WERI-Rb-1 (cell line): Measurements from ENCODE around the gene PARP1.
"Not testable (repeated sequence)": the region's sequence is repeated elsewhere in the genome, so short reads cannot be mapped to it uniquely, and the experiment has no call there.

Source experiments
- DNase-seq: peaks from one replicate; pipeline ENCODE4 v3.0.0-alpha.2; 2020
- H3K27ac ChIP-seq: fragments of 250-450 bp; sonication (Bioruptor Pico); 2 replicates; pipeline ENCODE4 v1.5.1; 2020; ENCODE audit warnings: mild to moderate bottlenecking, moderate library complexity
- H3K27me3 ChIP-seq: fragments of 250-450 bp; sonication (Bioruptor Pico); 2 replicates; pipeline ENCODE4 v1.5.1; 2021; ENCODE audit warnings: mild to moderate bottlenecking, low read depth, moderate library complexity; ENCODE audit not compliant: insufficient read depth, severe bottlenecking
- H3K36me3 ChIP-seq: fragments of 250-450 bp; sonication (Bioruptor Pico); 2 replicates; pipeline ENCODE4 v1.5.1; 2020; ENCODE audit warnings: mild to moderate bottlenecking, moderate library complexity
- H3K4me3 ChIP-seq: 2 replicates; pipeline ENCODE4 v1.5.1; 2011; ENCODE audit warnings: low read depth, mild to moderate bottlenecking, control low read depth, low read length
- H3K9me3 ChIP-seq: fragments of 250-450 bp; sonication (Bioruptor Pico); 2 replicates; pipeline ENCODE4 v1.5.1; 2021; ENCODE audit warnings: mild to moderate bottlenecking, moderate library complexity; ENCODE audit not compliant: severe bottlenecking
- TF ChIP-seq, protein P1 (sequence below): IDR thresholded peaks from 2 replicates; pipeline ENCODE4 v1.5.1; 2011; ENCODE audit warnings: low read depth, mild to moderate bottlenecking, control low read depth, inconsistent platforms, low read length

The PARP1 gene

GRCh38 chr1:226433341-226433720 lies 25.4 kb upstream of the PARP1 start:
- no peak for DNase-seq
- Histone ChIP-seq H3K9me3 (no peaks in the 10 kb centered on the region), H3K27ac (no peak overlapping the region), H3K4me3 (no peak overlapping the region), H3K27me3 (no peaks in the 10 kb centered on the region), H3K36me3 (no peaks in the 10 kb centered on the region)
- TF ChIP-seq, protein P1, sequence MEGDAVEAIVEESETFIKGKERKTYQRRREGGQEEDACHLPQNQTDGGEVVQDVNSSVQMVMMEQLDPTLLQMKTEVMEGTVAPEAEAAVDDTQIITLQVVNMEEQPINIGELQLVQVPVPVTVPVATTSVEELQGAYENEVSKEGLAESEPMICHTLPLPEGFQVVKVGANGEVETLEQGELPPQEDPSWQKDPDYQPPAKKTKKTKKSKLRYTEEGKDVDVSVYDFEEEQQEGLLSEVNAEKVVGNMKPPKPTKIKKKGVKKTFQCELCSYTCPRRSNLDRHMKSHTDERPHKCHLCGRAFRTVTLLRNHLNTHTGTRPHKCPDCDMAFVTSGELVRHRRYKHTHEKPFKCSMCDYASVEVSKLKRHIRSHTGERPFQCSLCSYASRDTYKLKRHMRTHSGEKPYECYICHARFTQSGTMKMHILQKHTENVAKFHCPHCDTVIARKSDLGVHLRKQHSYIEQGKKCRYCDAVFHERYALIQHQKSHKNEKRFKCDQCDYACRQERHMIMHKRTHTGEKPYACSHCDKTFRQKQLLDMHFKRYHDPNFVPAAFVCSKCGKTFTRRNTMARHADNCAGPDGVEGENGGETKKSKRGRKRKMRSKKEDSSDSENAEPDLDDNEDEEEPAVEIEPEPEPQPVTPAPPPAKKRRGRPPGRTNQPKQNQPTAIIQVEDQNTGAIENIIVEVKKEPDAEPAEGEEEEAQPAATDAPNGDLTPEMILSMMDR, result no peak

DNA sequence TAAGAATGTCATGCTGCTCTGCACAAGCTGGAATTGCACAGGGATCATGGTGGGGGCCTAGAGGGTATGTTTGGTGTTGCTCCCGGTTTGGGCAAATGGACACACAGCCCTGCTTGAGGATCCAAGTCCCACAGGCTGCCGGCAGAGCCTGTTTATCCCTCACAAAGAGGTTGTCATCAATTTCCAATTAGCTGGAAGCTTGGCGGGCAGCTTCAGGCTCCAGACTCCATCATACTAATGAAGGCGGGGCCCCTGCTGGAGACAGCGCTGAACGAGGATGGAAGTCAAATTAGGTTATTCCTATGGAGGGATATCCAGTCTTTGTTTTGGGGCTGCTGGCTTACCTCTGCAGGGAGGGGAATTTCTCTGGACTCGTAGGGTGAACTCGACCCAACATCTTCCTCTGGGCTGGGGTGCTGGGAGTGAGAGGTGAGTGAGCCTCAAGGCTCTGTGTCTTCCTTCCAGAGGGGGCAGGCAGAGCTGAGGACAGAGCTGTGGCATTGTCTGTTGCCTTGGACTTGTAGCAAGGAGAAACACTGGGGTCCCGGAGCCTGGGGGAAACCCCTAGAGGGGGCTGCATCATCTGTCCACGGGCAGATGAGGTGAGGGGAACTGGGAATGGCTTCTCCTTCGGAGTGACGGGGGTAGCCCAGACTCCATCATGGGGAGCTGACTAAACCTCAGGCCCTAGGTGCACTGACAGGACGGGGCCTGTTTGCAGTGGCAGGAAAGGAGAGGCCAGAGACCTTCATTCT lies 24.9 kb upstream of the PARP1 start:
- Histone ChIP-seq H3K27ac (no peak overlapping the region), H3K9me3 (no peaks in the 10 kb centered on the region), H3K4me3 (no peak overlapping the region), H3K36me3 (no peaks in the 10 kb centered on the region), H3K27me3 (no peaks in the 10 kb centered on the region)
- TF ChIP-seq, protein P1, result no peak
- no peak for DNase-seq

- H3K27ac ChIP-seq, H3K27me3 ChIP-seq, H3K9me3 ChIP-seq, DNase-seq, H3K4me3 ChIP-seq, H3K36me3 ChIP-seq: not testable (repeated sequence)
Measured at GRCh38 chr1:226431898-226432297, 24.0 kb upstream of the PARP1 start.

DNA sequence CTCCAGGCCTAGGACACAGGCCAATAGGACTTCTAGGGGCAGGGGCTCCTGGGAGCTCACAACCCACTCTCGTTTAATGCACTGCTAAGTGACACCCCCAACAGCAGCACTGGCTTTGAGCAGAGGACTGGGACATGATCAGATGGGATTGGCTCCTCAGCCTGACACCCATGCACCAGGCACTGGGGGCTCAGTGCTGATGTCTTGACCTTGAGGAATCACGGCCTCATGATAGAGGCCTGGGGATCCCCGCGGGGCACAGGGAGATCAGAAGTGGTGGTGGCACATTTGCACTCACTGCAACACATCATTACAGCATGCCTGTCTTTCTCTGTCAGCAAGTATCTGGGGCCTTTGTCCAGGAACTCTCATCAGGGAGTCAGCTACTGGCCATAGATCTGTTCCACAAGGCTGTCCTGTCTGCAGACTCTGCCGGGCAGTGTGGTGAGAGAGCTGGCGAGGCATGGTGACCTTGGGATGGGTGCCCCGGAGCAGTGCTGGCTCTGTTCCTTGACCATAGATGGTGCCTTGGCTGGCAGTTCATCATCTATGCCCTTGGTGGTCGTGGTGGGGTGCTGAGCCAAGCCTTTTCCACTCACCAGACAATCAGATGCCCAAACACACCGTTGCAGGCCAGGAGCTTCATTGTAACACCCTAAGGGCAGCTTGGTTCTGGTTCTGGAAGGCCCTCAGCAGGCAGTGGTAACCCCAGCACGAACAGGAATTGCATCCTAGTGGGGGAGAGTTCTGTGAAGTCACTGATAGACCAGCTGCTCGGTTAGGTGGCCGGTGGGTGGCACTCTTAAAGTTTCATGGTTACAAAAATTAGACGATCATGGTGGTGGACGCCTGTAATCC lies 22.2 kb upstream of the PARP1 start:
- no peak for DNase-seq
- TF ChIP-seq, protein P1, result no peak
- no peak overlapping the region for H3K4me3 ChIP-seq
- H3K36me3 ChIP-seq, result no peaks in the 10 kb centered on the region
- H3K27ac ChIP-seq, result no peak overlapping the region
- H3K9me3 ChIP-seq, result no peaks in the 10 kb centered on the region
- H3K27me3 ChIP-seq, result no peaks in the 10 kb centered on the region

DNA sequence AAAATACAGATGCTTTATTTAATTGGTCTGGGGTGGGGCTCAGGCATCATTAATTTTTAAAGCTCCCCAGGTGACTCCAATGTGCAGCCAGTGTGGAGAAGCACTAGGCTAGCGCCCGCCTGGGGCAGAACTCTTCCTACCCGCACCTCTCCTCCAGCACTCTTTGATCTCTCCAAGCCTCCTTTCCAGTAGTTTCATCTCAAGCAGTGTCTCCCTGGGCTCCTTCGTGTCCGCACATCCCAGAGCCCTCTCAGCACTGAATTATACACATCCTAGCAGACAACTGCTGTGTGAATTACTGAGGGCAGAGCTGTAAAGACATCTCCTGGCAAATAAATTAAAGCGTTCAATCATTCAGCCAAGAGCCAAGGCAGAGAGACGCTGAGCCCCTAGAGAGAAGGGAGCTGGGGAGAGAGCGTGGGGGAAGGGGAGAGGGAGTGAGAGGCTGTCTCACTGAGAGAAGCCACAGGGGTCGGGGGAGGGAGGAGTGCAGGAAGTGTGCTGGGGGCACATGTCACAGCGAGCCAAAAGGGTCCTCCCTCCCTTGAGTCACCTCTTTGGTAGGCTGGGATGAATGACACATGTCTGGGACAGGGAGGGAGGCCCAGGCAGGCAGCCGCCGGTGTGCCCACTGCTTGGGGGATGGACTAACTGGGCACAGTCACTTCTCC lies 21.0 kb upstream of the PARP1 start:
- TF ChIP-seq, protein P1, result no peak
- Histone ChIP-seq H3K27ac (no peak overlapping the region), H3K9me3 (no peaks in the 10 kb centered on the region), H3K4me3 (no peak overlapping the region), H3K27me3 (no peaks in the 10 kb centered on the region), H3K36me3 (no peaks in the 10 kb centered on the region)
- DNase-seq, result no peak

DNA sequence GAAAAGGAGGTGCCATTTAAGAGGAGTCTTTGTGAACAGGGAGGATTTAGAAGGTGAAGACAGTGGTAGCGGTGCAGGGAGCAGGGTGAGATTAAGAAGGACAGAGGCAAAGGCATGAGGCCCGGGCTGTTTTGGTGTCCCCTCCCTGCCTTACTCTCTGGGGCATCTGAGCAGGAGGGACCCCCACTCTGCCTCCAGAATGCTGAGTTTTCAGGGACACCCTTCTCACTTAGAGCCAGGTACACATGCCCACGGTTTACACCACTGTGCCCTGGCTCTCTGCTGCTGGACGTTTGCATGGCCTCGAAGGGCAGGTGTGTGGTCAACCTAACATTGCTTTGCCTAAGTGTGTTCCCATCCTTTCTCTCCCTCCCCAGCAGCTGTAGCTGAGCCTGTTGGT lies 20.5 kb upstream of the PARP1 start:
- Histone ChIP-seq H3K27ac (no peak overlapping the region), H3K9me3 (no peaks in the 10 kb centered on the region), H3K27me3 (no peaks in the 10 kb centered on the region), H3K4me3 (no peak overlapping the region), H3K36me3 (no peaks in the 10 kb centered on the region)
- TF ChIP-seq, protein P1, result no peak
- DNase-seq, result no peak
